ENCODE measurements around the gene HSD17B7.
"Not testable (repeated sequence)": the region's sequence is repeated elsewhere in the genome, so short reads cannot be mapped to it uniquely, and the experiment has no call there.

Gene HSD17B7

GRCh38 chr1:162812357-162812756, 21.9 kb downstream of the HSD17B7 start:
- DNase-seq: not testable (repeated sequence)

DNA sequence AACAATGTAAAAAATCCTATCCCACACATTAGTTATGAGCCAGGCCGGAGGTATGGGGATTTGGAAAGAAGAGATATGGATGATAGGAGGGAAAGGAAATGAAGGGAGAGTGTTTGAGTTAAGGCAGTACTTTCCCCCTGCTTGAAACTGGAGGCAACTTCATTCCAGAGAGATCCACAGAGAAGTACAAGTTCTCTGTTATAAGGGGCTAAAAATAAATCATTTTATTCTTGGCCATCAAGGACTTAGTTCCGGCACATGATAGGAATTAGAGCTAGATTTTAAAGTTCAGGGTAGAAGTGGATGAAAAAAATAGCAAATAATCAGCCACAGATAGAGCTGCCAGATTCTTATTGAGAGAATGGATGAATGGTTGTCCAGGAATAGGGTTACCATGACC, 27.6 kb downstream of the HSD17B7 start:
- DNase-seq: not testable (repeated sequence)

- DNase-seq: not testable (repeated sequence)
Measured at GRCh38 chr1:162818666-162819065, 28.2 kb downstream of the HSD17B7 start.

GRCh38 chr1:162822391-162823200, 32.1 kb downstream of the HSD17B7 start:
- no peak for DNase-seq

DNA sequence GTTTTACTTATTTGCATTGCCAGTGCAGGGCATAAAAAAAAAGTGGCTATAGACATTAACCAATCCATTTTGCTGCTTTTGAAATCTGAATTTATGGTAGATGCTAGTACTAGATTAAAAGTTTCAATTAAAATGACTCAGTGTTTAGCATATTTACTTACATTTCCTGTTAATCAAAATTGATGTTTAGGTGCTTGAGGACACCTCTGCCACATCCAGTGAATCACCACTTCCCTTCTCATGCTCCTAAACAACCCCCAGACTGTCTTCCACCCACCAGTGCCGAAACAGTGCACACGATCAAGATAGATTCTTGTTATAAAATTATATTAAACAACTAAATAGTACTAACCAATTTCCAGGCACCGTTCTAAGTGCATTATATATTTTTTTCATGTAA, 32.7 kb downstream of the HSD17B7 start:
- no peak for DNase-seq

DNA sequence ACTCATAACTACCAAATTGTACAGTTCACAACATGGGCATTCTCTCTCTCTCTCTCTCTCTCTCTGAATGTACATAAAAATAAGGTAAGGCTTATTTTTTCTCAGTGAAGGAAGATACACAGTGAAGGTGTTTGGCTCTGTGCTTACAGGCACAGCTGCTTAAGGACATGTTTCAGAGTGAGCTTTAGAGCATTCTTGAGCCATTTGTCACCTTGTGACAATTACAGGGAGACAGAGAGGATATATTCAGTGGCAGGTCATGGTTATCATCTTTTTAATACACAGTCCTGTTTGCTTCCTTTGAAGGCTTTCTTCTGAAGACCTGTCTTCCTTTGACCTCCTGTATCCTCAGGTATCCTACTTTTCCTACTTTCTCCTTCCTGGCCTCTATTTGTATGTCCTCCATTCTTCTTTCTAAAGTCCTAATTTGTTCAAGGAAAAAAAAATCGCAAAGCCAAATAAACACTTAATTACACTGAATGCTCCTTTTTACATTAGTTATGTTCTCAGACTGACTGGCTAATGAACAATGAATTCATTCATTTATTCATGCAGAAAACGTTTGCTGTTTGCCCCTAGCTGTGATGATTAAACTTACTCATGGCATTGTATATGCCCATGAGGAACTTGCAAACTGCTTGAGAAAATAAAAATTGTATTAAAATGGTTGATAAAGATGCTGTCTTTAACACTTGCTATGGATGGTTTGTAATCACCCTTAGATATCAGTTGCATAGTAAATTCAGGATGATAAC, 33.4 kb downstream of the HSD17B7 start:
- DNase-seq: no peak

GRCh38 chr1:162829268-162829667, 38.8 kb downstream of the HSD17B7 start:
- no peak for DNase-seq

GRCh38 chr1:162832470-162832869, 42.0 kb downstream of the HSD17B7 start:
- DNase-seq: no peak

DNA sequence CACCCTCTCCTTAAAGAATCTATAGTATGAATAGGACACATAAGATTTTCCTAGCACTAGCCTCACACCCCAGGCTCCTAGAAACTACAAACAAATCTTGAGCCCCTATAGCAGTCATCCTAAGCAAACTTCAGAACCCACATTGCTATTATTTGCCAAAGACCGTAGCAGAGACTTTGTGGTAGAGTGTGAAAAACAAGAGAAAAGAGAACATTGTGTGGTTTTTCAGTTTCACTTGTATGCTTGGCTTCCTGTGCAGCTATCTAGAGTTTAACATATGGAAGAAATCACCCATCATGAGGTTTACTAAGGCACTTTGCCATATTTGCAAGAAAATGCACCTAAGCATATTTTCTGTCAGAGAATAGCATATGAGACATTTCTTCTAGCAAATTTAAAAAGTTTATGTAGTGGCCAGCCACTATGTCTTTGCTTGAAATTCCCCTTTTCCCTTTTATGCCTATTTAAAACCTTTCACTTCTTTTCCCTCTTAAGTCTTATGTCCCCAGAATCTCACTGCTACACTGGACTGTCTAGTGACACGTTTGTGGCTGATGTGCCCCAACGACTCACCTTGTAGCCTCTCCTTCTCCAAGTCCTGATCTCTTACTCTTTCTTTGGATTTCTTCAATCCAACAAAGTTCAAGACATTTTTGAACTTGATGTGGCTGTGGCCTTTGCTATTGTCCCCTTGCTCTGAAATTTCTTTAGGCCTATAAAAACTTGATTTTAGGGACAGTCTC, 44.8 kb downstream of the HSD17B7 start:
- no peak for DNase-seq

- DNase-seq: no peak
Measured at GRCh38 chr1:162838863-162839262, 48.4 kb downstream of the HSD17B7 start.

DNA sequence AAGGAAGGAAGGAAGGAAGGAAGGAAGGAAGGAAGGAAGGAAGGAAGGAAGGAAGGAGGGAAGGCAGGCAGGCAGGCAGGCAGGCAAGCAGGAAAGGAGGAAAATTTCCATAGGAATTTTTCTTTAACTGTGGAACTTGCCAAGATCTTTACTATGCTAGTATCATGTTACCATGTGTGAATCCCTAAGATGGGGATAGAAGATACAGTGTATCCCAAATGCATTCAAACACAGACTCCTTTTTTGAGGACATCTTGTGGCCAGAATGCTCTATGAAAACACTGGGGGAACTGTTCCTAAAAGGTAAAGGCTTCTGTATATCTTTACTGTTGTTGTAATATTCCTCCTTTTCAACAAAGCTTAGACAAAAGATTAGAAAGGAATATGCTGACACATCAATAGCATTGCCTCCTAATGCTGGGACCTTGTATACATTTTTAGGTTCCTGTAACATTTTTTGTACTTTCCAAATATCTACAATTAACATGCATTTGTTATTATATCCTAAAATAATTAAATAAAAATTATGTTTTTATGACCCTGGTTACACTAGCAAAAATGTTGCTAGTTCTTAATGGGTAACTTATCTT, 49.8 kb downstream of the HSD17B7 start:
- DNase-seq: no peak

- no peak for DNase-seq
Measured at GRCh38 chr1:162844153-162844552, 53.7 kb downstream of the HSD17B7 start.

DNA sequence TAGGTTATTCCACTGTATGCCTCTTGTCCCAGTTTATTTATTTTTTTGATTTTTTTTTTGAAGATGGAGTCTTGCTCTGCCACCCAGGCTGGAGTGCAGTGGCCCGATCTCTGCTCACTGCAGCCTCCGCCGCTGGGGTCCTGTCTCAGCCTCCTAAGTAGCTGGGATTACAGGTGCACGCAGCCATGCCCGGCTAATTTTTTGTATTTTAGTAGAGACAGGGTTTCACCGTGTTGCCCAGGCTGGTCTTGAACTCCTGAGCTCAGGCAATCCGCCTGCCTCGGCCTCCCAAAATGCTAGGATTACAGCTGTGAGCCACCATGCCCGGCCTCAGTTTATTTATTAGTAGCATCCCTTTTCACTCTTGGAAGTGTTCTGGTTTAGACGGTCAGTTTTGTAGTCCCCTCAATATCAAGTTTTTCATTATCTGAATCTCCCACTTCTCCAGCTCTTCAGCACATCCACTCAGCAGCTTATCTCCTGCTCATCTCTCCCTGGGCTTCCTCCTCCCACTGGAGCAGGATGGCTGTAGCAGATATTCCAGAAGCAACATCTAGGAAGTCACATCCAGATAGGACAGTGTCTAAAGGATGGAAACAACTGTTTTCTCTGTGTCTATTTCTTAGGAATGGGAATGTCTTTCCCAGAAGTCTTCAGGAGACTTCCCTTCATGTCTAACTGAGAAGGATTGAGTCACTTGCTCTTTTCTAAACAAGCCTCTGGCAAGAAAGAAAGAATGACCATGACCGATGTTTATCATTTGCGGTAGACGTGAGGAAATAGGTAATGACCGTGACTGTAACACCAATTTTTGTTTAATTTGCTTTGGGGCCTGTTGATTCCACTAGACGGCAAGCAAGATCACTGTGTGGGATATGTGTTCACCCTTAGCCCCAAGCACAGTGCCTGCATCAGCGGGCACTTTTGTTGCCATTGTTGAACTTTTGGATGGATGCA, 56.0 kb downstream of the HSD17B7 start:
- DNase-seq: no peak

DNA sequence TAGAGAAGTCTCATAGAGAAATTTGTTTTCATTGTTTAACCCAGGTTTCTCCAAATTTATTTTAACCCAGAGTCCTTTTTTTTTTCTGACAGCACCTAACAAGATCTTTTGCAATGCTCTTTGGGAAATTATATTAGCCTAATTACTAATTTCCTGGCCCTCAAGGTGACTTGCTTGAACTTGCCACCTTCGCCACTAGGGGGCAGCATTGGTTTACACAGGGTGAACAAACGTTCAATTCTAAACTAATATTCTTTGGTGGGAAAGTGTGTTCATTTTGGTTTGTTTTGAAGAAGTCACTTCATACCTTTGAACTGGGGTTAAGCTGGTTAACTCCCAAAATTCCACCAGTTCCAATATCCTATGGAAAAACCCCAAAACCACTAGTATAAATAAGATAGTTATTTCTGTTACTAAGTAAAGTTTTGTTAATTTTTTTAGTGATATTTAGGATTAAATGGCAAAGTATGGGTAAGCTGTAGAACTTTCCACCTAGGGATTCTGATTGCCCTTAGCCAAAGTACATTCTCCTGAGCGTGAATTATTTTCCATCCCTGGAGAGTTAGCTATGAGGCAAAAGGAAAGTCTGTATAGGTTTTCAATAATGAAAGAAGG, 57.4 kb downstream of the HSD17B7 start:
- peak; percentile 59 for DNase-seq

- DNase-seq: no peak
Measured at GRCh38 chr1:162849711-162850110, 59.2 kb downstream of the HSD17B7 start.

- no peak for DNase-seq
Measured at GRCh38 chr1:162851341-162851740, 60.8 kb downstream of the HSD17B7 start.

DNA sequence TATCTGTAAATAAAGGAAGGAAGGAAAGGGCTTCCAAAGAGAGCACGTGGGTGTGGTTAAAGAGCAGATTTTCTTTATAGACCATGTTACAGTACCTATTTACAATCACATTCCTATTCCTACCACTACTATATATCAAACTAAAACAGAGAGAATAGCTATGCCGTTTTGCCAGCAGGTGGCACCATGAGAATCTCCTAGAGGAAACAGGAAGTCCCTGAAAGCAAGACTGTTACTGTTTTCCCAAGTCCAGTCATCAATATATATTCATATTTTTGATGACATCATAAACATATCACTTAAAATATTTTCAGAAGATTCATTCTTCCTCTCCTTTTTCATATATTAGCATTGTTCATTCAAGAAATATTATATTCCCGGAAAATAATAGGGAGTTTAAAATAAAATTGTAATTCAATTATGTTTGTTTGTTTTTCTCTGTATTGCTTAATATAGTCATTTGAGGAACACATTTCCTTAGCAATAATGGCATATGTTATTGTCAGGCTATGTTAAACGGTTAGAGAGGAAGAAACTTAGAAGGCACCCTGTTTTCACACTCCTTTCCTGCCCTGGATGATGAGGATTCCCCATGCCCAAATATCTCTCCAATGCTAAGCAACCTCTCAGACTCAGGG, 63.9 kb downstream of the HSD17B7 start:
- peak; percentile 10 for DNase-seq

DNA sequence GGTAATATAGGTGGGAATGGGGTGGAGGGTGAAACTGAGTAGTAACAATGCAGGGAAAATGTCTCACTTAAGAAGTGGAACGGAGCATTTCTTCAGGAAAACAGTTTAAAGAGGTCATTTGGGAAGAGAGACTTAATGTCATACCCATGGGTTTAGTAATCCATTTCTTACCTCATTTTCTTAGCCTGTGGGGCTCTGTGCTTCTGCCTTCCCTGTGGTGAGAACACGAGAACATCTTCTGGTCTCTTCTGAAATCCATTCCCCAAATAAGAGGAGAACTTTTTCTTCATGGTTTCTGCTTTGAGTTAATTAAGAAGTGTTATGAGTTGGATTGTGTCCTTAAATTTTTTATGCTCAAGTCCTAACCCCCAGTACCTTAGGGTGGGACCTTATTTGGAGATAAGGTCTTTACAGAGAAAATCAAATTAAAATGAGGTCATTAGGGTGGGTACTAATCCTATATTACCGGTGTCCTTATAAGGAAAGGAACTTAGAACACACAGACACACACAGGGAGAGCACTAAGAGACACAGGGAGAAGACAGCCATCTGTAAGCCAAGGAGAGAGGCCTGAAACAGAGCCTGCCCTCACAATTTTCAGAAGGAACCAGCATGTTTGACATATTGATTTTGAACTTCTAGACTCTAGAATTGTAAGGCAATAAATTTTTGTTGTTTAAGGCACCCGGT, 65.1 kb downstream of the HSD17B7 start:
- DNase-seq: no peak

DNA sequence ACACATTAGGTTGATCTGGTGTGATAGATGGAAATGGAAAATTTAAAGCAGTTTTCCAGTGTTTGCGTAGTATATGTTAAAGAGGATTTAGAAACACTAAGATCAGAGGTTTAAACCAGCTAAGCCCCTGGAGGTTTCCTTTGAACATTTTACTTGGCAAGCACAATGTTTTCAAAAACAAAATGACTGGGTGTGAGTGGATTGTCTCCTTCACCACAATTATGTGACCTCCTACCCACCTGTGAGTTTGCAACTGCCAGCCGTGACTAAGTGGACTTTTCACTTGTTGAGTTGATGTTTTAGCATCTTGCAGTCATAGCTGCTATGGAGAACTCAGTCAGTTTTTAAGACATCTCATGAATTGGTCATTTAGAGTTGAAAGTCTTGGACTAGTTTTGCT, 65.8 kb downstream of the HSD17B7 start:
- no peak for DNase-seq

- no peak for DNase-seq
Measured at GRCh38 chr1:162857850-162858249, 67.3 kb downstream of the HSD17B7 start.
